Muscle of leg (tissue), 11 donors: ENCODE results near the gene E2F4. TPM values are rescaled to one million over a fixed set of nuclear protein-coding genes. Genes with fewer than 3 reads are reported as not detected.

Source experiments
- DNase-seq: peaks from one replicate; pipeline ENCODE4 v3.0.0; 2013
- H3K27ac ChIP-seq: one replicate; pipeline ENCODE4 v1.5.1; 2013; ENCODE audit warnings: mild to moderate bottlenecking, low read length, control low read depth
- H3K27me3 ChIP-seq: one replicate; pipeline ENCODE4 v1.6.1; 2013; ENCODE audit warnings: low read length; ENCODE audit not compliant: control insufficient read depth, insufficient read depth
- H3K36me3 ChIP-seq: one replicate; pipeline ENCODE4 v1.6.1; 2013; ENCODE audit warnings: low read length; ENCODE audit not compliant: control insufficient read depth, insufficient read depth
- H3K4me1 ChIP-seq: one replicate; pipeline ENCODE4 v1.6.1; 2013; ENCODE audit warnings: low read length; ENCODE audit not compliant: control insufficient read depth, insufficient read depth
- H3K4me3 ChIP-seq: one replicate; pipeline ENCODE4 v1.5.1; 2013; ENCODE audit warnings: low read length, control low read depth
- H3K9me3 ChIP-seq: replicated peaks from 2 replicates; pipeline ENCODE4 v1.6.1; 2013; ENCODE audit warnings: low read depth, low read length; ENCODE audit not compliant: control insufficient read depth
- WGBS: methylation state at CpG from one replicate; pipeline ENCODE4 v1.1.5; 2013; ENCODE audit warnings: missing lambda C conversion rate; ENCODE audit not compliant: insufficient coverage; 5-methylcytosine and 5-hydroxymethylcytosine counted together
- polyA plus RNA-seq, 8 donors: library from polyadenylated mRNA; unstranded; fragments of 120-200 nt; gene quantifications; one replicate each; pipeline versions ENCODE4 v1.2.1 to v1.2.3, GENCODE V29; 2013; ENCODE audit warnings: inconsistent platforms in 1 of 8, low replicate concordance in 1 of 8; ENCODE audit not compliant: insufficient read length in 8 of 8, insufficient read depth in 1 of 8
- total RNA-seq: library from RNA; stranded (reverse); fragments of 120-200 nt; gene quantifications from one replicate; pipeline ENCODE4 v1.2.4, GENCODE V29; 2013

The E2F4 gene
- total and polyA plus RNA-seq, 9 donors = 28.1 to 51.1 (median 45.6) TPM

- no peak for DNase-seq
- Histone ChIP-seq H3K36me3 (peaks cover 19% of the 10 kb centered on the region), H3K27ac (no peak overlapping the region), H3K4me1 (peaks cover 11% of the 10 kb centered on the region), H3K27me3 (no peaks in the 10 kb centered on the region), H3K4me3 (no peak overlapping the region), H3K9me3 (no peaks in the 10 kb centered on the region)
- 67% methylated on average over 1 of the region's 8 CpGs for WGBS
Observed at GRCh38 chr16:67209565-67209964, 17.6 kb downstream of the E2F4 start.

GRCh38 chr16:67210069-67210937, 18.3 kb downstream of the E2F4 start:
- H3K36me3 ChIP-seq = peaks cover 19% of the 10 kb centered on the region
- WGBS = 75% methylated on average over 25 of the region's 25 CpGs
- H3K4me1 ChIP-seq = peaks cover 11% of the 10 kb centered on the region
- no peaks in the 10 kb centered on the region for H3K27me3 ChIP-seq
- no peak overlapping the region for H3K27ac ChIP-seq
- no peaks in the 10 kb centered on the region for H3K9me3 ChIP-seq
- no peak for DNase-seq
- H3K4me3 ChIP-seq = no peak overlapping the region

GRCh38 chr16:67211674-67212073, 19.7 kb downstream of the E2F4 start:
- Histone ChIP-seq H3K36me3 (peaks cover 15% of the 10 kb centered on the region), H3K27me3 (no peaks in the 10 kb centered on the region), H3K4me1 (peaks cover 14% of the 10 kb centered on the region), H3K4me3 (no peak overlapping the region), H3K9me3 (no peaks in the 10 kb centered on the region), H3K27ac (no peak overlapping the region)
- WGBS = 67% methylated on average over 7 of the region's 7 CpGs
- no peak for DNase-seq

- H3K9me3 ChIP-seq = no peaks in the 10 kb centered on the region
- no peak overlapping the region for H3K27ac ChIP-seq
- no peak for DNase-seq
- H3K4me1 ChIP-seq = peaks cover 17% of the 10 kb centered on the region
- no peaks in the 10 kb centered on the region for H3K27me3 ChIP-seq
- no peak overlapping the region for H3K4me3 ChIP-seq
- H3K36me3 ChIP-seq = peaks cover 18% of the 10 kb centered on the region
Observed at GRCh38 chr16:67212766-67213165, 20.8 kb downstream of the E2F4 start.

DNA sequence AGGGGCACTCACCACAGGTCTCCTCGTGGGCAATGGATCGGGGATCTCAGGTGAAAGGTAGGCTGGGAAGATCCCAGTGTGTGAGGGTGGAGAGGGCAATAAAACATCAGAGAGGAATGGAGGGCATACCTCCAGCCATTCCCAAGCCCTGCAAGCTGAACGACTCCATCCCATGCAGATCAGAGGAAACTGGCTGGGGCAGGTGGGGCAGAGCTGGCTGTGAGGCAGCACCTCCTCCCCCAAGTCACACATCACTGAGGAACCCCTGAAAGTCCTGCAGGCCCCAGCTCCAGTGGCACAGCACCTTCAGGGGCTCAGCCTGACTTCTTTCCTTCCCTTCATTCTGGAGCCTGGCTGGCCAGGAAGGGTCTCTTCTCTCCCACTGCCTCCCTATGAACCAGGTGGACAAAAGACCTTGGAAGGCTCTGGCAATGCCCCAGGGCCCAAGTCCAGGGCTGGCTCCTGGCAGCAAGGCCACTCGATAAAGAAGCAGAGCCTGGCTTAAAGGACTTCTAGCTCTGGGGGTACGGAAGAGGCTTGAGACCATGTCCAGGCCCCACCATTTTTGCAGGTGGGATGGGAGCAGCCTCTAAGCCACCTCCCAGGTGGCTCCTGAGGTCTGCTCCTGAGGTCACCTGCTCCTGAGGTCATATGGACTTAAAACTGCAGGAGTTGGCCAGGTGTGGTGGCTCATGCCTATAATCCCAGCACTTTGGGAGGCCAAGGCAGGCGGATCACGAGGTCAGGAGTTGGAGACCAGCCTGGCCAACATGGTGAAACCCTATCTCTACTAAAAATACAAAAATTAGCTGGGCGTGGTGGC, 21.5 kb downstream of the E2F4 start:
- no peak for DNase-seq
- 72% methylated on average over 4 of the region's 8 CpGs for WGBS
- H3K36me3 ChIP-seq = peaks cover 18% of the 10 kb centered on the region
- H3K4me1 ChIP-seq = peaks cover 17% of the 10 kb centered on the region
- H3K9me3 ChIP-seq = no peaks in the 10 kb centered on the region
- no peaks in the 10 kb centered on the region for H3K27me3 ChIP-seq
- H3K4me3 ChIP-seq = no peak overlapping the region
- H3K27ac ChIP-seq = no peak overlapping the region

DNA sequence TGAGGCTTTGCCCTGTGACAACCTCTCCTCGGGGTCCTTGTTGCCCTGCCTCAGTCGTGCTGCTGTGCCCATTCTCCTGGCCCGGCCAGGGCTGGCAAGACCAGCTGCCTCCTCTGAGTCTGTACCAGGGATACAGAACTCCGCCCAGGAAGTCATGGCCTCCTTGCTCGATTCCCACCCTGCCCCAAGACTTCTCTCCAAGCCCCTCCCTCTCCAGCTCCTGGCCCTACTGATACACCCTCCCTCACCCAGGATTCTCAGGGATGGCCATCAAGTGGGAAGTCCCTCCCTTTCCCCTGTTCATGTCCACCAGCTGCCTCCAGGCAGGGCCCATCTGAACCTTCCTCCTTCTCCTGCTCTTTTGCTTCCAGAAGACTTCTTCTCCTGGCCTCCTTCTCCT, 23.8 kb downstream of the E2F4 start:
- no peaks in the 10 kb centered on the region for H3K27me3 ChIP-seq
- H3K27ac ChIP-seq = no peak overlapping the region
- H3K4me3 ChIP-seq = no peak overlapping the region
- no peak for DNase-seq
- H3K36me3 ChIP-seq = peaks cover 11% of the 10 kb centered on the region
- H3K9me3 ChIP-seq = no peaks in the 10 kb centered on the region
- WGBS = 64% methylated on average over 5 of the region's 5 CpGs
- H3K4me1 ChIP-seq = peaks cover 7% of the 10 kb centered on the region

GRCh38 chr16:67216612-67217490, 24.9 kb downstream of the E2F4 start:
- peaks cover 6% of the 10 kb centered on the region for H3K36me3 ChIP-seq
- 72% methylated on average over 15 of the region's 18 CpGs for WGBS
- H3K27ac ChIP-seq = no peak overlapping the region
- no peak overlapping the region for H3K4me3 ChIP-seq
- H3K27me3 ChIP-seq = no peaks in the 10 kb centered on the region
- H3K9me3 ChIP-seq = no peaks in the 10 kb centered on the region
- DNase-seq = peak; percentile 42
- peaks cover 7% of the 10 kb centered on the region for H3K4me1 ChIP-seq

DNA sequence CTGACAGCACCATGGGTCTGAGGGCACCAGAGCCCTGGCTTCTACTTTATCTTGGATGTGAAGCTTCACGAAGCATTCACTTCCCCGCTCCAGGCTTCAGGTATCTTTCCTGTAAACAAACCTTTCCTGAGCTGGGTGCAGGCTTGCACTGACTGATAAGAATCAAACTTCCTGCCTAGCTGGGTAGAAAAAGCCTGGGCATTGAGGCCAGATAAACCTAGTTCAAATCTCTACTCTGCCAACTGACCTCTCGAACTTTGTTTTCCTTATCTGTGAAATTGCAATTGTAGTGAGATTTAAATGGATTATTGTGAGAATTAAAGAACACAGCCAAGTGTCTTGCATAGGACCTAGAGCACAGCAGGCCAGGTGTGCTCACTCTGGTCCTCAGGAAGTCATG, 32.0 kb downstream of the E2F4 start:
- Histone ChIP-seq H3K4me3 (no peak overlapping the region), H3K4me1 (peaks cover 23% of the 10 kb centered on the region), H3K9me3 (no peaks in the 10 kb centered on the region), H3K36me3 (peaks cover 12% of the 10 kb centered on the region), H3K27ac (no peak overlapping the region), H3K27me3 (no peaks in the 10 kb centered on the region)
- DNase-seq = no peak
- WGBS = 79% methylated on average over 2 of the region's 3 CpGs

- Histone ChIP-seq H3K4me1 (peaks cover 23% of the 10 kb centered on the region), H3K36me3 (peaks cover 35% of the 10 kb centered on the region), H3K4me3 (peak overlapping the region; percentile 78), H3K9me3 (no peaks in the 10 kb centered on the region), H3K27me3 (no peaks in the 10 kb centered on the region), H3K27ac (peak overlapping the region; percentile 86)
- DNase-seq = no peak
- WGBS = 7% methylated on average over 11 of the region's 12 CpGs
Observed at GRCh38 chr16:67226295-67226803, 34.4 kb downstream of the E2F4 start.
